ENCODE data around the gene TRAF3IP1.
"Not testable (repeated sequence)": the region's sequence is repeated elsewhere in the genome, so short reads cannot be mapped to it uniquely, and the experiment has no call there.

The TRAF3IP1 gene, protein sequence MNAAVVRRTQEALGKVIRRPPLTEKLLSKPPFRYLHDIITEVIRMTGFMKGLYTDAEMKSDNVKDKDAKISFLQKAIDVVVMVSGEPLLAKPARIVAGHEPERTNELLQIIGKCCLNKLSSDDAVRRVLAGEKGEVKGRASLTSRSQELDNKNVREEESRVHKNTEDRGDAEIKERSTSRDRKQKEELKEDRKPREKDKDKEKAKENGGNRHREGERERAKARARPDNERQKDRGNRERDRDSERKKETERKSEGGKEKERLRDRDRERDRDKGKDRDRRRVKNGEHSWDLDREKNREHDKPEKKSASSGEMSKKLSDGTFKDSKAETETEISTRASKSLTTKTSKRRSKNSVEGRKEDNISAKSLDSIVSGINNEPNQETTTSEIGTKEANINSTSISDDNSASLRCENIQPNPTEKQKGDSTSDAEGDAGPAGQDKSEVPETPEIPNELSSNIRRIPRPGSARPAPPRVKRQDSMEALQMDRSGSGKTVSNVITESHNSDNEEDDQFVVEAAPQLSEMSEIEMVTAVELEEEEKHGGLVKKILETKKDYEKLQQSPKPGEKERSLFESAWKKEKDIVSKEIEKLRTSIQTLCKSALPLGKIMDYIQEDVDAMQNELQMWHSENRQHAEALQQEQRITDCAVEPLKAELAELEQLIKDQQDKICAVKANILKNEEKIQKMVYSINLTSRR

DNA sequence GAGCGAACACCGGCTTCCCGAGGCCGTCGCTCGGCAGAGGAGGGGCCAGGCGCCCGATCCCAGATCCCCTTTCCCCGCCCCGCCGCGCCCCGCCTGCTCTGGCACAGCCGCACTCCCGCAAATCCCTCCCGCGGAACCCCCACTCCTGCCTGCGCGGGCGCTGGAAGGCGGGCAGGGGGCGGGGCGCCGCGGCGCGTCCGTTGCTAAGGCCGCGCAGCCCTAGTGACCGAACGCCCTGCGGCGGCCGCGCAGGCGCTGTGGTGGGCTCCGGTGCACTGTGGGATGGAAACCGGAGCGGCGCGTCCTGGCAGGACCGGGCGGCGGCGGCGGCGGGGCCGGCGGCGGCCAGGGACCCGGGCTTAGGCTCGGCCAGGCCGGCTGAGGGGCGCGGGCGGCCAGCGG lies at the start of gene TRAF3IP1:
TRAF3IP1 (plus strand) TSS at position 273 of the 402 bp plus-strand sequence. CDS start 145 bp downstream, outside the sequence.
- peak; percentile 95 for DNase-seq

DNA sequence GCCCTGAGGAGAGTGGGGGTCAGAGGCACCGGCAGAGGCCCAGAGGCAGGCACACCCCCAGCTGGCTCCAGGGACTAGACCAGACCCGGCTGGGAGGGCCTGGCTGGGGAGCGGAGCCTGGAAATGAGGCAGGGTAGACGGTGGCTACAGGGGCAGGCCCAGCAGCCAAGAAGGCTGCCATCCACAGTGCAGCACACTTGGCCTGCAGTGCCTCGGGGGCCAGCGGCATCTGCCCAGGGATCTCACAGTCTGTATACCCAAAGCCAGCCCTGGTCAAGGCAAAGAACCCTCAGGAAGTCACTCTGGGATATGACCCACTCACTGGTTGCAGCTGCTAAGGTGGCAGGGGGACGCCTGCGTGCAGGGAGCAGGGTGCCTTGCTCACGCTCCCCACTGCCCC lies 49.7 kb upstream of the TRAF3IP1 start:
- no peak for DNase-seq

DNA sequence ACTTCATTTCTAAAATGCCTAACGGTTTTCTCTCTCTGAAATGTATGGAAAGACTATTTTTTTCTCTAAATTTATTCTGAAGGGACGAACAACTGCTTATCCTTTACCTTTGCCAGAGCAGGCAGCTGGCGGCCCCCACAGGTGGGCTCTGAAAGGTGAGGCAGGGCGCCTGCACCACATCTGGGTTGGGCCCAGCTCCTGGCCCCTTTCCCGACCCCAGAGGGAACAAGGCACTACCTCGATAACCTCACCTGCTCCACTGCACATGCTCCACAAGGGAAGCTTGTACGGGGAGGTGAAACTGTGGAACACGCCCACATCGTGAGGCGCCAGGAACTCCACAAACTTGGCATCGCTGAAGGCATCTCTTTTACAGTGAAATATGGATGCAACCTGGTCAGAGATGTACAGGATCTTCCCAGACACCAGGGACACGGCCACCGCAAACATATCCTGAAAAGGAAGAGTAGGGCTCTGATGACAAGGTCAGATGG lies 49.2 kb upstream of the TRAF3IP1 start:
- no peak for DNase-seq

DNA sequence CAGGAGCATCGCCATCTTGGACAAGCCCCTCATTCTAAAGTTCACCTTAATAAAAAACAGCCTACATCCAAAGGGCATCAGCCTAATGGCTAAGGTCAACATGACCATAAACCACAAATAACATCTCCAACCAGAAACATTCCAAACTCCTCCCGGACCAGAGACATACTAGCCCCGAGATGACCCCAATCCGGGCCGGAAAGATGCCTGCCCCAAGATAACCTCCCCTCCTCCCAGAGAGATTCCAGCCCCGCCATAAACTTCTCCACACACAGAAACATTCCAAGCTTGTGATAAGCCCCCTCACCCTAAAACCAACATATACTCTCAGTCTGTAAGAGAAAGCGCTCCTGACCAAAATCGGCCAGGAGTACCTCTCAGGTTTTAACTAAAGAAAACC lies 48.6 kb upstream of the TRAF3IP1 start:
- not testable (repeated sequence) for DNase-seq

DNA sequence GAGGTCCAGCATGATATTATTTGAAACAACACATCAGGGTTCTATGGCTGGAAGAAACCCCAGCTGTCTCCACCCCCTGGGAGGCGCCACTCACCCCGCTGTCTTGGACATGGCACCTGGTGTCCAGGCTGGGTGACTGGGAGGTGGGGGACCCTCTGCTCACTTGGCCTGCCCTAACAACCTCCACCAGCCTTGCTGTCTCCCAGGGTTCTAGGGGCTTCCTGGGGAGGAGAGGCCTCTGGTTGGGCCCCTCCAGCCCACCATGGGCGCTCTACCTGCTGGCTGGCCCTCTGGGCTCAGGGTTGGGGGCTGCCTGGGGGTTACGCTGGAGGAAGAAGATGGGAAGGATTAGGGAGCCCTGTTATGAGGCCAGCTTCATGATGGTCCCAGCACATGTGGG lies 48.2 kb upstream of the TRAF3IP1 start:
- DNase-seq = no peak

DNA sequence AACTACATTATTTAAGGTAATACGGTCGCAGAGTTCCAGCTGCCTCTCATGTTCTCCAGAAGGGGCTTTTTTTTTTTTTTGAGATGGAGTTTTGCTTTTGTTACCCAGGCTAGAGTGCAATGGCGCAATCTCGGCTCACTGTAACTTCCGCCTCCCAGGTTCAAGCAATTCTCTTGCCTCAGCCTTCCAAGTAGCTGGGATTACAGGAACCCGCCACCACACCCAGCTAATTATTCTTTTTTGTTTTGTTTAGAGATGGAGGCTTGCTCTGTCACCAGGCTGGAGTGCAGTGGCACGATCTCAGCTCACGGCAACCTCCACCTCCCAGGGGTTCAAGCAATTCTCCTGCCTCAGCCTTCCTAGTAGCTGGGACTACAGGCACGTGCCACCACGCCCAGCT lies 46.9 kb upstream of the TRAF3IP1 start:
- DNase-seq = not testable (repeated sequence)

DNA sequence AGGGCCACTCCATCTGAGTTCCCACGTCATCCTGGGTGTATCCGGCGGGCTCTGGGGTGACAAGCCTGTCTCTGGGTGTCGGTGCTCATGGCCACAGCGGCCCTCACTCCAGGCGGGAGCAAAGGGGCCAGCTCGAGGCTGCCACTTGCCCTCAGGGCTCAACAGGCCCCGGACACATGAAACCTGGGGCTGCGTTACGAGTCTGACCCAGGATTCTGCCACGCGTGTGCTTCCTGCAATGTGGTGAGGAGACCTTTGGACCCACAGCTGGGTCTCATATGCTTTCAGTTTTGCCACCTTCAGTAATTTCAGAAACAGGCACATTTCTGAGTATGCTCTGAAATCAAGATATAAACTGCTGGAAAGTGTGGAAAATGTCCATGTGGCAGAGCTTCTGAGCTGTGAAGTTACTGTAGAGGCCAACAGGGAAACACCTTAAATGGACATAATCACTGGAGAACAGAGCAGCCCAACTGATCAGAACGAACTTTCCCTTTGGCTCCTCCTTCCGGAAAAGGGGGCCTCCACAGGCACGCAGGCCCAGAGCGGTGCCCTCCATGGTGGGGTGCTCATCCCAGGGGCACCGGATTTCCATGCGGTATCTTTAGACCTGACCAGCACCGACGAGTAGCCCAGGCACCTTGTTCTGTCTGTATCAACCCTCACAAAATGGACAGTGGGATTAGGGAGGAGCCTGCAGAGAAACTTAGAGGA lies 46.0 kb upstream of the TRAF3IP1 start:
- no peak for DNase-seq

DNA sequence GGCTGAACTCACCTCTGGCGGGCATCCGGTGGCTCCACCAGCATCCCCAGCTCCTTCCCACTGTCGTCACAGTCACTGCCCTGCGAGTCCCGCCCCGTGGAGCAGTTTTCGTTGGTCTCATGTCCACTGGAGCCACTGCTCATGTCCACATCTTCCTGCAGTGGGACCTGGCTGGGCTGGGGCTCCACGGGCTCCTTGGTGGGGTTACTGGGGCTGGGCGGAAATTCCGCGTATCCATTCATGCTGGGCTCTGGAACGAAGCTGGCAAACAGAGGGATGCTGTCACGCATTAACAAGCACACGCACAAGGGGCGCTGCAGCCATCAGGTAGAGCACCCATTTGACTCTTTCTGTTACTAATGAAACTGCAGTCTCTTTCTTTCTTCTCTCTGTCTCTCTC lies 42.6 kb upstream of the TRAF3IP1 start:
- DNase-seq = no peak

DNA sequence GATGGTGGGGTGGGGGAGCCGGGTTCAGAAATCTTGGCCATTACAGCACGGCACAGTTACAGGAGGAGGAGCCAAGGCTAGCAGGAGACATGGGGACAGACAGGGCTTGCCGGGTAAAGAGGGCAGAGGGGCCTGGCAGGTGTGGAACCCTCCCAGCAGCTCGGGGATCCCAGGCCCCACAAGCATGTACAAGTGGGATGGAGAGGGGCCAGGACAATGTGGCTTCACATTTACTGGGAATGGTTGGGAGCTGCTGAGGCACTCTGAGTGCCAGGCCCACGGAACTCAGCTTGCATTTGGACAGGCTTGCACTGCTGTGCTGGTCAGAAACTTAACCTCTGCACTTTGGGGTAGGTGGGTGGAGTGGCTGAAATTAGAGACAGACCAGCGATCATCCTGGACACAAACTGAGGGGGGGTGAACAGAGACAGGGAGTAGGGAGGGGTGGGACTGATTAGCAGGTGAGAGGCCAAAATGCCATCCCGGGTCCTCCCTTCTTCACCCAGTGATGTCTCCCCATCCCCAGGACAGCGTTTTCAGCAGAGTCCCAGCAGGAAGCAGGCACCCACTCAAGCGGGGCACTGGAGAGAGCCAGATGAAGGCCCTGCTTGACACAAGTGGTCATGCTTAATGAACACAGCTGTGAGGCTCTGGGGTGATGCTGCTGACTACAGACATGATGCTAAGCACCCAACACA lies 41.5 kb upstream of the TRAF3IP1 start:
- DNase-seq = no peak

DNA sequence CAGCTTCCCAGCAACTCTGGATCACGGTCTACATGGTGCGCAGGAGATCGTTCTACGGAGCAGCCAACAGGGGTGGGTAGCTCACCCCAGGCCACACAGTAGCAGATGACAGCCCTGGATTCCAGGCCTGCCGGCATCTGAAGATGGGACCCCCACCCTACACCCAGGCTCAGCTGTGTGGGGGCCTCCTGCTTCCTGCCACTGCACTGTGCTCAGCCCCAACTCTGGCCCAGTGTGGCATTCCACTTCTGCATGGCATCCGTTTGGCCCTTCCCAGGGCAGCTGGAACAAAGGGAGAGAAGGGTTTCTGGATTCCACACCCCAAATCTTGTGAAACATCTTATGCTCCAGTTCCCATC lies 41.0 kb upstream of the TRAF3IP1 start:
- no peak for DNase-seq

DNA sequence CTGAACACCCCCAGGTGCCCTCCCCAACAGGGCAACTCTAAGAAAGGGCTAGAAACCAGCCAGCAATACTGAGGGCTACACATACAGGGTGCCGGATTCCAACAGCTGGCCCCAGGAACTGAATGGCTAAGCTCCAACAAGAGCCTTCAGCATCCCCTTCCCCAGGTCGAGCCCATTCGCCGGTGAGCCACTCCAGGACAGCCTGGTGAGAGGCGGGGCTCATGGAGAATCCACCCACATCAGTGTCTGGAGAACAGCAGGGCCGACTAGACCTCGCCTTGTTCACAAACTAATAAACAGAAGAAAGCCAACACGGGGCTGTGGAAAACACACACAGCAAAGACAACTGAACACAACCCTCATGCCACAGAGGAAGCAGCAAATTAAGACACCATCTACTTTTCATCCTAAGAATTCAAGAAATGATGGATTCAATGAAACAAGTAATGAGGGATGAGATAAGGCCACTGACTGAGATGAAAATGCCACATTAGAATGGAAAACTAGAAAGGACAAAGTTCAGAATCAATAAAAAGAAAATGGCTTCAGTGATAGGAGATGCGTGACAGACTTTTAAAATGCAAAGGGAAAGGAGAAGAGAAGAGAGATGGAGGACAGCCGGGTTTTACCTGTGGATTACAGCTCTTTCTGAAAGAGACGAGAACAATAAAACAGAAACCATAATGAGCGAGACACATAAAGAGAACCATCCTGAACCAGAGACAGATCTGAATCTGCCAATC lies 40.1 kb upstream of the TRAF3IP1 start:
- no peak for DNase-seq

DNA sequence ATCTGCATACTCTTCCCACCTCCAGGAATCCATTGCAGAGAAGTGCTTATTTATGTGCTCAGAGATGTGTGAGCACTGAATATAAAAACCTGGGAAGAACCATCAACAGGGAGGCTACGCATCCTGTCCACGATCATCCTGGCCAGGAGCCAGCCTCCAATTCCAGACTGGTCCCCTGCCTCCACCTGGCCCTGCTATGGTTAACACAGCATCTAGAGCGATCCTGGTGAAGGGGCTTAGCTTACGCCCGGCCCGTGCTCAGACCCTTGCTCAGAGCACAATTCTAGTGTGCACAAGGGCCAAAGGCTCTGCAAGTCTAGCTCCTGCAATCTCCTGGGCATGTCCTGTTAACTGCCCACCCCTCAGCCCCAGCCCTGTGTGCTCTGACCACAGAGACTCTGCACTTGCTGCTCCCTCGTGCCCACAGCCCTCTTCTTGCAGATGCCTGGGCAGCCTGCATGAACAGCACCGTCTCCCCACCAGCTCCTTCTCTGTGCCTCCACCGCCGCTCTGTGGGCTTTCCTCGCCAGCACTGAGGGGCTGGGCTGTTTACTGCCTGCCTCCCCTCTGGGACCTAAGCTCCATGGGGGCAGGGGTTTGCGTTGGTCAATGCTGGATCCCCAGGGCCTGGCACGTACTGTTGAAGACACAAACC lies 38.4 kb upstream of the TRAF3IP1 start:
- DNase-seq = no peak

DNA sequence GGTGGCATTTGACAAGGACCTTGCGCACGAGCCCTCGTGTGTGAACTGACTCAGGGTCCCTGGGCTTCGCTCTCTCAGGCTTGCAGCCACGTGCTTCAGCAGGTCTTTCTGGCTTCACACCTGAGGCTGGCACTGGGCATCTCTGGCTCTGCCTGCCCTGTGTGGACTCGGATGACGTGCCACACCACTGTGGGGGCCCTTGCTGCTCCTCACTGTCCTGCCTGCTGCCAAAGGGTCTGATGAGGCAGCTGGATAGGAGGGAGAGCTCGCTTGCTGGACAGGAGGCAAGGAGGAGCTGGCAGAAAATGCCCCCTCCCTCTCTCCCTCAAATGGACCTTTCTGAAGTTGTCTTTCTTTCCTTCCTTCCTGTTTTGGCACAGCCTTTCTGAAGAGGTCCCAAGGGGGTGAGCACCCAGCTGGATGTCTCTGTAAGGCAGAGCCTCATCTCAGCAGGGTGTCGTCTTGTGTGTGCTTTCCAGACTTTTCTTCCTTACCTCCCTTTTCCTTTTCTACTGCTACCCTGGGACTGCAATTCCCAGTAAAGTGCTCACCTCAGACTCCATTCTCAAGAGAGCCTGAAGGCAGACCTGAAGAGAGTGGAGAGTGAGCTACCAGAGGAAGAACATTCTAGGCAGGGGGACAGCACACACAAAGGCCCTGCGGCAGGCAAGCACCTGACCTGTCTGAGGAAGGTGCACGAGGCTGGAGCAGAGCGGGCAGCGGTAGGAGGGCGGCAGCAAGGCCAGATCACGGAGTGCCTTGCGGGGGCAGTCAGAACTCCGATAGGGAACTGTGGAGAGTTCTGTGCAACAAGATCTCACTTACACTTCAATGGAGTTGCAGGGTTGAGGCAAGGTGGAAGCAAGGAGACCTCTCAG lies 37.2 kb upstream of the TRAF3IP1 start:
- no peak for DNase-seq

DNA sequence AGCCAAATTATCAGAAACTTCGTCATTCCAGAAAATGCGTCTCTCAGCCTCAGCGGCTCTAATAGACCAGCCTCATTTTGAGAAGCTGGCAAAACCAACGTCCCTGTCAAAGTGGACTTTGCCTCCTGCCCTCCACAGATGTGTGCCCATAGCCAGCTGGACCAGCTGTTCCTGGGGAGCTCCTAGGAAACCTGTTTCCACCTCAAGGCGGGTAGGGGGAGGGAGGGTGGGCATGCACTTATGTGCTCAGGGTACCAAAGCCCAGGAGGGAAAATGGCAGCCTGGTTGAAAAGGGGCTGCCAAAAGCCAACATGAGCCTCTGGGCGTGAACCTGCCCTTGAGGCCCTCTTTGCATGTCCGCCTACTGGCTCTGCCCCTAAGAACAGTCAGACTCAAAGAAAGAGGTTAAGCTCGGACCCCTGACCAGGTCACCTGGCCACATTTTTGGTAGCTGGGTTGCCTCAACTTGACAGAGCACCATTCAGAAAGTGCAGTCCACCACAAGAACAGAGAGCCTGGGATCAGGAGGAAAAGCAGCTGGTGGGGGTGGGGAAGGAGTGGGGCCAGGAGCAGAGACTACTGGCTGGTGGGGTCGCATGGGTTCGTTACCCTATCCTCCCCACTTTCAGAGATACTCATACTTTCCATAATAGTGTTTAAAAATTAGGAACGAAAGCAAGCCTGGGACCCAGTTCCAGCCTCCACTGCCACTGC lies 35.4 kb upstream of the TRAF3IP1 start:
- no peak for DNase-seq

DNA sequence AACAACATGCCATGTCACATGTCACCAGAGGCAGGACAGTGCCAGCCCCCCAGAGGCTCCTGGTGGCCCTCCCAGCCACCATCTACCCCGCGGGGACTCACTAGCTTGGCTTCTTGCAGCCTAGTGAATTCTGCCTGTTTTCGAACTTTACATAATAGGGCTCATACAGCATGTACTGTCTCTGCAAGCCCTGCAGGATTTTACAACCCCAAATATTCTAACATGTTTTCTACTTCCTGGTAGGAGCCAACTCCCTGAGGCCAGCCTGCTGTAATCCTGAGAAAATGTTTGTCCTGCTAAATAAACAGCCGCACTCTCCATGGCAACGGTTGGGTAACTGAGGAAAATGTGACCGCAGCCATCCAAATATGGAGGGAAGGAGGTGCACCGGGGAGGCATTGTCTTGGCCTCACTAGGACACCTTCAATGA lies 34.6 kb upstream of the TRAF3IP1 start:
- peak; percentile 82 for DNase-seq

DNA sequence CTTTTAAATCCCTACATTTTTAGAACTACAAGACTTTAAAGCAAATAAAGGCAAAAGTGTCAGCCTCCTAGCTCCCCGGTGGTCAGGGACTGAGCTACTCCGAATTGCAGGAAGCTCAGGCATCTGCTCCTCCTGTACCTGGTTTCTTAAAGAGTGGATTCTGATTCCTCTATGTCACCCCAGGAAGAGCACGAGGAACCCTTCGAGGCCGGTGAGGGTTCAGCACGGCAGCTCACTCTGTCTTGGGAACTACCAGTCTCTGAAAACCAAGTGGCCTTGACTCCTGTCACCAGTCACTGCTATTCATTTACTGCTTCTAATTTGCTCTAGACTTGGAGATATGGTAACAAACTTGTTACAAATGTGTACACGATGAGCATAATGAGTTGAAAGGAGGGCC lies 34.2 kb upstream of the TRAF3IP1 start:
- no peak for DNase-seq

DNA sequence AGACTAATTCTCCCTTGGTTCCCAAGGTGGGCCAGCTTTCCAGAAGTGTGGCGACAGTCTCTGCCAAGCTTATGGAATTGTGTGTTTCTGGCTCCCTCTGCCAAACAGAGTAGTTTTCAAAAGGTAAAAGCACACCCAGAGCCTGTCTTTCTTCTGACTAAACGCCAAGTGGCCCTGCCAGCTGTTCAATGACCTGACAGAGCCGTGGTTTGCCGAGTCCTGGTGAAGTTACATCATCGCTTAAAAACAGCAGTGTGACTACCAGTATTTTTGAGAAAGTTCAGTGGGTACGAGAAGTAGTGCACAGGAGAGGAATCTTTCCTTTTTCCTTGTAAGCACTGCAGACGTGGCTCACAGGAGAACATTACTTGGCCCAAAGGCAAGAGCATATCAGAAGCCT lies 33.8 kb upstream of the TRAF3IP1 start:
- peak; percentile 57 for DNase-seq

DNA sequence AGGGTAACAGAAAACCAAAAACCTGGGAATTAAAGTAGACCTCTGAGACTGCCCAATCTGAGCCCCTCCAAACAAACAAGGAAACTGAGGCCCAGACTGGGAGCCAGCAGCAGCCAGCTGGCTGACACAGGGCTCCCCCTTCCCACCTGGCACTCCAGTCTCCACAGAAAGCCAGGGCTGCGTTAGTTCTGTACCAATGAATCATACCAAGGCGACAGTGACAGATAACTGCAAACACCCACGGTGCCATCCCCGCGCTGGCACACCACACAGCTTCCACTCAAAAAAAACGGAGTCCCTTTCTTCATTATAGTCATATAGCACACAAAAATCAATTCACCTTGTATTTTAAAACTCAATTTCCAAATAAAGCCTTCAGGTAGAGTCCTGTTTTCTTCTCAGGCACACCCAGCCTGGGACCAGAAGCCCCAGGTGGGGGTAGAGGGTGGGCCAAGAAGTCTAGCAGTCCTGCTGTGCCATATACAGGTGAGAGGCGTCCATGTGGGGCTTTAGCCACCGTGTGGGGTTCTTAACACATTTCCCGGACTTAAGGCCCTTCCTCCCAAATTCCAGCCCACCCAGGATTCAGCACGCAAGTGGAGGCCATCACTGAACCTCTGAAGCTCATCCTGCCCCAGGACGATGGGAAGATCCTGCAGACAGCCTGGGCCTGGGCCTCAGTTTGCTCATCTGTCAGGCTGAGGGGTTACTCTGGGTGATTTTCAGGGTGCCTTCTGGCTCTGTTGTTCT lies 33.2 kb upstream of the TRAF3IP1 start:
- DNase-seq = peak; percentile 54
